ENCODE data around the gene MIGA2. TPM values are rescaled to one million over a fixed set of nuclear protein-coding genes. Genes with fewer than 3 reads are reported as not detected.

Gene MIGA2
- total RNA-seq, 1 donor from 2014 or later: 18.4 TPM

Other genes starting within 250 kb of the MIGA2 start
- 7.5 TPM for gene TBC1D13, start 249.4 kb upstream of the MIGA2 start, total RNA-seq
- 21.1 TPM for gene ENDOG, start 218.1 kb upstream of the MIGA2 start, total RNA-seq
- gene SPOUT1, start 206.8 kb upstream of the MIGA2 start, total RNA-seq: 14.2 TPM
- gene KYAT1, start 154.7 kb upstream of the MIGA2 start, total RNA-seq: 9.0 TPM
- gene LRRC8A, start 154.5 kb upstream of the MIGA2 start, total RNA-seq: 20.4 TPM
- gene PHYHD1, start 115.6 kb upstream of the MIGA2 start, total RNA-seq: 1.1 TPM
- 14.7 TPM for gene DOLK, start 89.0 kb upstream of the MIGA2 start, total RNA-seq
- gene NUP188, start 88.9 kb upstream of the MIGA2 start, total RNA-seq: 17.8 TPM
- 56.6 TPM for gene SH3GLB2, start 8.3 kb upstream of the MIGA2 start, total RNA-seq
- gene DOLPP1, start 44.5 kb downstream of the MIGA2 start, total RNA-seq: 16.5 TPM
- gene CRAT, start 74.2 kb downstream of the MIGA2 start, total RNA-seq: 13.6 TPM
- 57.9 TPM for gene PTPA, start 74.8 kb downstream of the MIGA2 start, total RNA-seq
- 44.3 TPM for gene IER5L, start 141.6 kb downstream of the MIGA2 start, total RNA-seq